Thoracic aorta (tissue), 2 donors: Measurements from ENCODE around the gene HPCAL1. TPM values are rescaled to one million over a fixed set of nuclear protein-coding genes. Genes with fewer than 3 reads are reported as not detected.

Source experiments
- ATAC-seq: fragments of 150-250 bp; one replicate; pipeline ENCODE4 v1.8.0; 2017; ENCODE audit warnings: low read depth; ENCODE audit not compliant: insufficient number of reproducible peaks, low FRiP score
- DNase-seq: peaks from one replicate; pipeline ENCODE4 v3.0.0-alpha.2; 2020; ENCODE audit warnings: low spot score
- H3K27ac ChIP-seq, 2 donors: fragments of 200-600 bp; sonication (generic); 1 replicate in 1 of 2; 2 replicates in 1 of 2; pipeline ENCODE4 v1.5.1; 2016; ENCODE audit warnings: mild to moderate bottlenecking in 2 of 2, moderate library complexity in 2 of 2
- H3K27me3 ChIP-seq: fragments of 200-600 bp; sonication (generic); replicated peaks from 2 replicates; pipeline ENCODE4 v1.6.0; 2016; ENCODE audit warnings: mild to moderate bottlenecking; ENCODE audit not compliant: insufficient read depth
- H3K36me3 ChIP-seq: fragments of 200-600 bp; sonication (generic); one replicate; pipeline ENCODE4 v1.5.1; 2016
- H3K4me1 ChIP-seq, 2 donors: fragments of 200-600 bp; sonication (generic); 1 replicate in 1 of 2; 2 replicates in 1 of 2; pipeline versions ENCODE4 v1.5.1 to v1.6.0; 2016; ENCODE audit warnings: low read depth in 2 of 2, mild to moderate bottlenecking in 1 of 2; ENCODE audit not compliant: control insufficient read depth in 1 of 2
- H3K4me3 ChIP-seq: fragments of 200-600 bp; sonication (generic); 2 replicates; pipeline ENCODE4 v1.5.1; 2016; ENCODE audit warnings: mild to moderate bottlenecking
- H3K9me3 ChIP-seq: fragments of 200-600 bp; sonication (generic); 2 replicates; pipeline ENCODE4 v1.5.1; 2016
- CTCF ChIP-seq: fragments of 200-600 bp; sonication (generic); IDR thresholded peaks from one replicate; pipeline ENCODE4 v1.5.1; 2019; ENCODE audit warnings: antibody characterized with exemption
- total RNA-seq, 2 donors: library from RNA; depleted of rRNA; stranded (reverse); fragments of >200 nt; gene quantifications; one replicate each; pipeline versions ENCODE4 v1.1.0 to v1.2.3, GENCODE V29; 2016

HPCAL1 gene
- total RNA-seq, 2 donors from 2014 or later, result 34.6 to 50.2 TPM

GRCh38 chr2:10363861-10364610, 61.3 kb downstream of the HPCAL1 start:
- no peak overlapping the region for H3K4me3 ChIP-seq
- ATAC-seq (no peak), DNase-seq (no peak)
- no peak for TF ChIP-seq CTCF
- no peaks in the 10 kb centered on the region for H3K27me3 ChIP-seq
- H3K36me3 ChIP-seq, result no peaks in the 10 kb centered on the region
- H3K9me3 ChIP-seq, result no peaks in the 10 kb centered on the region
- H3K27ac ChIP-seq, result no peak overlapping the region
- no peaks in the 10 kb centered on the region for H3K4me1 ChIP-seq

GRCh38 chr2:10365412-10365811, 62.7 kb downstream of the HPCAL1 start:
- H3K9me3 ChIP-seq, result no peaks in the 10 kb centered on the region
- ATAC-seq (no peak), DNase-seq (no peak)
- no peak overlapping the region for H3K4me3 ChIP-seq
- no peak overlapping the region for H3K27ac ChIP-seq
- no peaks in the 10 kb centered on the region for H3K27me3 ChIP-seq
- no peak for TF ChIP-seq CTCF
- no peaks in the 10 kb centered on the region for H3K4me1 ChIP-seq
- H3K36me3 ChIP-seq, result no peaks in the 10 kb centered on the region

DNA sequence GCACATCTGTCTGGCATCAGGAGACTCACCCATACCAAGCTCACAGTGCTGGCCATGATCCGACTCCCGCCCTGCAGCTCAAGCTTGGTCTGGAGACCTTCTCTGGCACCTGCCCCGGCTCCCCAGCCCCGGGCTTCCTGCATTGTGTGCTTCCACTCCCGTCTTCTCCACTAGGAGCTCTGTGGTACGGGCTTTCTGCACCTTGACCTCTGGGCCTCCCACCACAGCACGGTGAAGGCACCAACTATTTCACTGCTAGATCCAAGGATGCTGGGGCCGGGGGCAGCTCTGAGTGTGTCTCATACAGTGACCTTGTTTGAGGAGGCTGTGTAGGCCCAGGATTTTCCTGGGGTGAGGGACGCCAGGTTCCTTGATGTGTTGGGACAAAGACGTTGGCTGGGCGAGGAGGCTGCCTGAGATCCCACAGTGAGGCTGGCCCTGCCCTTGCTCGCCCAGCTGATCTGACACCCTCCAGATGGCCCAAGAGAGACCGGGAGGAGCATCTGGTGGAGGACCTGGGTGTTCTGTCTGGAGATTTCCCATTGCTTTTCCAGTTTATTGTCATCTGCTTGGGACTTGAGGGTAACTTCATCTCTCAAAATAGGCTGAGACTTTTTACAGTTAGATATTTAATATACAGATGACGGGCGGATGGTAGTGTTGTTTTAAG, 64.0 kb downstream of the HPCAL1 start:
- DNase-seq (no peak), ATAC-seq (no peak)
- Histone ChIP-seq H3K36me3 (no peaks in the 10 kb centered on the region), H3K9me3 (no peaks in the 10 kb centered on the region), H3K4me3 (no peak overlapping the region), H3K27me3 (no peaks in the 10 kb centered on the region), H3K4me1 (no peaks in the 10 kb centered on the region), H3K27ac (no peak overlapping the region)
- TF ChIP-seq CTCF, result no peak

- H3K4me1 ChIP-seq, result no peaks in the 10 kb centered on the region
- no peak overlapping the region for H3K4me3 ChIP-seq
- H3K36me3 ChIP-seq, result no peaks in the 10 kb centered on the region
- ATAC-seq (no peak), DNase-seq (no peak)
- no peak overlapping the region for H3K27ac ChIP-seq
- no peaks in the 10 kb centered on the region for H3K27me3 ChIP-seq
- H3K9me3 ChIP-seq, result no peaks in the 10 kb centered on the region
- no peak for TF ChIP-seq CTCF
Measured at GRCh38 chr2:10367472-10368439, 65.1 kb downstream of the HPCAL1 start.
